Measurements from ENCODE around the gene CPED1. TPM values are rescaled to one million over a fixed set of nuclear protein-coding genes. Genes with fewer than 3 reads are reported as not detected.

Gene CPED1
- total RNA-seq, 1 experiment from 2014 or later = 1.8 TPM

GRCh38 chr7:121105262-121105661 lies 116.8 kb downstream of the CPED1 start:
- Histone ChIP-seq H2AFZ (ENCODE audit: low read length) (no peak overlapping the region), H4K20me1 (ENCODE audit: low read length) (no peaks in the 10 kb centered on the region), H3K9ac (ENCODE audit: low read length) (no peak overlapping the region), H3K4me2 (ENCODE audit: low read length) (no peak overlapping the region), H3K27me3 (ENCODE audit: low read length) (no peaks in the 10 kb centered on the region), H3K9me3 (ENCODE audit: low read length) (no peaks in the 10 kb centered on the region), H3K36me3 (ENCODE audit: low read depth, low read length) (no peaks in the 10 kb centered on the region), H3K9me2 (replicated peaks; ENCODE audit: low read length) (no peaks in the 10 kb centered on the region), H3K27ac (ENCODE audit: low read length) (no peak overlapping the region), H3K4me3 (ENCODE audit: low read length) (no peak overlapping the region), H3K4me1 (ENCODE audit: insufficient read depth, low read length) (peaks cover 21% of the 10 kb centered on the region), H3F3A (ENCODE audit: low read length, unreplicated experiment) (no peaks in the 10 kb centered on the region), H3K79me2 (ENCODE audit: low read length) (no peaks in the 10 kb centered on the region)
- ChIA-PET POLR2A (ENCODE audit: unreplicated experiment) (no interaction called here), CTCF (no interaction called here)
- DNase-seq (no peak), ATAC-seq (no peak)
- intact Hi-C loops (cut with micrococcal nuclease) = loop anchor here (5.0 kb wide), 1 partner anchor 298 kb away; no protein-coding TSS in a partner anchor
- no TSS peak for BruUV-seq (replicated peaks)
- TF ChIP-seq EZH2phosphoT487 (IDR thresholded peaks at IDR 0.05; ENCODE audit: borderline replicate concordance, low read length) (no peak), EZH2 (IDR thresholded peaks at IDR 0.05; ENCODE audit: low read length, unreplicated experiment) (no peak)
- TF ChIP-seq, protein P1, sequence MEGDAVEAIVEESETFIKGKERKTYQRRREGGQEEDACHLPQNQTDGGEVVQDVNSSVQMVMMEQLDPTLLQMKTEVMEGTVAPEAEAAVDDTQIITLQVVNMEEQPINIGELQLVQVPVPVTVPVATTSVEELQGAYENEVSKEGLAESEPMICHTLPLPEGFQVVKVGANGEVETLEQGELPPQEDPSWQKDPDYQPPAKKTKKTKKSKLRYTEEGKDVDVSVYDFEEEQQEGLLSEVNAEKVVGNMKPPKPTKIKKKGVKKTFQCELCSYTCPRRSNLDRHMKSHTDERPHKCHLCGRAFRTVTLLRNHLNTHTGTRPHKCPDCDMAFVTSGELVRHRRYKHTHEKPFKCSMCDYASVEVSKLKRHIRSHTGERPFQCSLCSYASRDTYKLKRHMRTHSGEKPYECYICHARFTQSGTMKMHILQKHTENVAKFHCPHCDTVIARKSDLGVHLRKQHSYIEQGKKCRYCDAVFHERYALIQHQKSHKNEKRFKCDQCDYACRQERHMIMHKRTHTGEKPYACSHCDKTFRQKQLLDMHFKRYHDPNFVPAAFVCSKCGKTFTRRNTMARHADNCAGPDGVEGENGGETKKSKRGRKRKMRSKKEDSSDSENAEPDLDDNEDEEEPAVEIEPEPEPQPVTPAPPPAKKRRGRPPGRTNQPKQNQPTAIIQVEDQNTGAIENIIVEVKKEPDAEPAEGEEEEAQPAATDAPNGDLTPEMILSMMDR (conservative IDR thresholded peaks at IDR 0.05; ENCODE audit: low read depth, low read length) = no peak

DNA sequence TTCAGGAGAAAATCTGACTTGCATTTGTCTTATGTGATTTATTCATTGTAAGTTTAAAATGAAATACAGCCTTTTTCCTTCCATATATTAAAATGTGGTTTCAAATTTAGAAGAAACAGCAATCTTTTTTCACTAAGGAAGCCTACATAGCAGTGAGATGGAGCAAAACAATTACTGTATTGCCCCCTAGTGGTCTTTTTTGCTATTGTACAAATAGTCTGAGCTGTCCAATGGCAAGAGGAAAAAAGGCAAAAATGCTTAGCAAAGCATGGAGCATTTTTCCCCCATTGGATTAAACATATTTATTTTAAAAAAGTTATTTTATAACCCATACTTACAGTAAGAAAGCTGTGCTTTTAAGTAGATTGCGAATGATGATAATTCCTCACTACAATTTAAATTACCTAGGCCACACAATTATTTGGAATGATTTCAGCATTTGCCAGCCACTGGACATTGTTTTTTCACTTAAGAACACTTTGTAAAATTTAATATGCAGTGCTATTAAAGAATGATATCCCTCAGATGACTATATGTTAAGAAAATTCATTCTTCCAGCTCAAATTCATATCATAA lies 119.5 kb downstream of the CPED1 start:
- no peaks in the 10 kb centered on the region for H3K36me3 ChIP-seq (ENCODE audit: low read depth, low read length)
- ChIA-PET CTCF (interaction anchor here (0.5 to 1.0 kb wide), 6 partner anchors 12 to 230 kb away, joined by 3 to 5 read pairs (median 4); no protein-coding TSS in a partner anchor), POLR2A (ENCODE audit: unreplicated experiment) (no interaction called here)
- intact Hi-C loops (cut with micrococcal nuclease) = loop anchor here (1.0 to 5.0 kb wide), 3 partner anchors 24 to 301 kb away; no protein-coding TSS in a partner anchor
- no peaks in the 10 kb centered on the region for H3K9me2 ChIP-seq (replicated peaks; ENCODE audit: low read length)
- no peak overlapping the region for H2AFZ ChIP-seq (ENCODE audit: low read length)
- no peak overlapping the region for H3K27ac ChIP-seq (ENCODE audit: low read length)
- H3K9me3 ChIP-seq (ENCODE audit: low read length) = no peaks in the 10 kb centered on the region
- TF ChIP-seq, protein P1 (conservative IDR thresholded peaks at IDR 0.05; ENCODE audit: low read depth, low read length) = peak; percentile 86
- TF ChIP-seq EZH2phosphoT487 (IDR thresholded peaks at IDR 0.05; ENCODE audit: borderline replicate concordance, low read length) = no peak
- H3K4me3 ChIP-seq (ENCODE audit: low read length) = no peak overlapping the region
- H3K79me2 ChIP-seq (ENCODE audit: low read length) = no peaks in the 10 kb centered on the region
- no TSS peak for BruUV-seq (replicated peaks)
- no peaks in the 10 kb centered on the region for H3F3A ChIP-seq (ENCODE audit: low read length, unreplicated experiment)
- H3K4me2 ChIP-seq (ENCODE audit: low read length) = no peak overlapping the region
- peak; percentile 98 for ATAC-seq
- no peak overlapping the region for H3K9ac ChIP-seq (ENCODE audit: low read length)
- DNase-seq = peak; percentile 87
- no peaks in the 10 kb centered on the region for H3K27me3 ChIP-seq (ENCODE audit: low read length)
- H4K20me1 ChIP-seq (ENCODE audit: low read length) = no peaks in the 10 kb centered on the region
- peaks cover 17% of the 10 kb centered on the region for H3K4me1 ChIP-seq (ENCODE audit: insufficient read depth, low read length)

DNA sequence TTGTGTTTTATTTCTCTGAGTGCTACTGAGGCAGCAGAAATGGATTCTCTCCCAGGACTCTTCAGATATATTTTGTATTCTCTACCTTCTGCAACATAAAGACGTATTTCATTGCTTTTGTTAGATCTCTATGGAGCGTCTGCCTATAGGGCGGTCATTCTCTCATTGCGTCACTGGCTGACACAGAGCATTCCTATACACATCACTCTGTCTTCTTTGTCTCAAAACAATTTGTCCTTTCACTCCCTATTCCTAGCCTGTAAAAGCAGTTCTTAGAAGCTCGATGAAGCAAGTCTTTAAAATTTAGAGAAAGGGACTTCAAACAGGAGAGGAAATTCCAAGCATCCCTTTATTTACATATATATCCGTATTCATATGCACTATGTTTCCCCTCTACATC lies 120.6 kb downstream of the CPED1 start:
- no peak overlapping the region for H3K27ac ChIP-seq (ENCODE audit: low read length)
- H3K79me2 ChIP-seq (ENCODE audit: low read length) = no peaks in the 10 kb centered on the region
- H3K9ac ChIP-seq (ENCODE audit: low read length) = no peak overlapping the region
- DNase-seq (no peak), ATAC-seq (no peak)
- H4K20me1 ChIP-seq (ENCODE audit: low read length) = no peaks in the 10 kb centered on the region
- peaks cover 17% of the 10 kb centered on the region for H3K4me1 ChIP-seq (ENCODE audit: insufficient read depth, low read length)
- CTCF ChIA-PET = no interaction called here
- H3K27me3 ChIP-seq (ENCODE audit: low read length) = no peaks in the 10 kb centered on the region
- no peaks in the 10 kb centered on the region for H3K36me3 ChIP-seq (ENCODE audit: low read depth, low read length)
- H3K4me3 ChIP-seq (ENCODE audit: low read length) = no peak overlapping the region
- no peak overlapping the region for H3K4me2 ChIP-seq (ENCODE audit: low read length)
- TF ChIP-seq, protein P1 (conservative IDR thresholded peaks at IDR 0.05; ENCODE audit: low read depth, low read length) = no peak
- TF ChIP-seq EZH2phosphoT487 (IDR thresholded peaks at IDR 0.05; ENCODE audit: borderline replicate concordance, low read length) = no peak
- no peak for TF ChIP-seq EZH2 (IDR thresholded peaks at IDR 0.05; ENCODE audit: low read length, unreplicated experiment)
- intact Hi-C loops (cut with micrococcal nuclease) = loop anchor here (5.0 kb wide), 1 partner anchor 302 kb away; no protein-coding TSS in a partner anchor
- H3K9me2 ChIP-seq (replicated peaks; ENCODE audit: low read length) = no peaks in the 10 kb centered on the region
- H3K9me3 ChIP-seq (ENCODE audit: low read length) = no peaks in the 10 kb centered on the region
- no TSS peak for BruUV-seq (replicated peaks)
- POLR2A ChIA-PET (ENCODE audit: unreplicated experiment) = no interaction called here
- no peak overlapping the region for H2AFZ ChIP-seq (ENCODE audit: low read length)
- no peaks in the 10 kb centered on the region for H3F3A ChIP-seq (ENCODE audit: low read length, unreplicated experiment)

Measured in PC-3 (cell line).